DND-41 (cell line): ENCODE data around the gene VWCE.

ENCODE experiments used
- EZH2 ChIP-seq: IDR thresholded peaks from 3 replicates; pipeline ENCODE4 v1.6.1; 2012; ENCODE audit warnings: borderline replicate concordance, low read depth, mild to moderate bottlenecking, moderate library complexity, low read length, inconsistent platforms; ENCODE audit not compliant: severe bottlenecking
- TF ChIP-seq, protein P1 (sequence below): IDR thresholded peaks from 2 replicates; pipeline ENCODE4 v1.5.1; 2012; ENCODE audit warnings: borderline replicate concordance, low read length, moderate library complexity, mild to moderate bottlenecking; ENCODE audit not compliant: poor library complexity, severe bottlenecking; ENCODE audit errors: extremely low read depth

GRCh38 chr11:61297341-61297740 is 2.2 kb upstream of the VWCE start:
- TF ChIP-seq, protein P1, sequence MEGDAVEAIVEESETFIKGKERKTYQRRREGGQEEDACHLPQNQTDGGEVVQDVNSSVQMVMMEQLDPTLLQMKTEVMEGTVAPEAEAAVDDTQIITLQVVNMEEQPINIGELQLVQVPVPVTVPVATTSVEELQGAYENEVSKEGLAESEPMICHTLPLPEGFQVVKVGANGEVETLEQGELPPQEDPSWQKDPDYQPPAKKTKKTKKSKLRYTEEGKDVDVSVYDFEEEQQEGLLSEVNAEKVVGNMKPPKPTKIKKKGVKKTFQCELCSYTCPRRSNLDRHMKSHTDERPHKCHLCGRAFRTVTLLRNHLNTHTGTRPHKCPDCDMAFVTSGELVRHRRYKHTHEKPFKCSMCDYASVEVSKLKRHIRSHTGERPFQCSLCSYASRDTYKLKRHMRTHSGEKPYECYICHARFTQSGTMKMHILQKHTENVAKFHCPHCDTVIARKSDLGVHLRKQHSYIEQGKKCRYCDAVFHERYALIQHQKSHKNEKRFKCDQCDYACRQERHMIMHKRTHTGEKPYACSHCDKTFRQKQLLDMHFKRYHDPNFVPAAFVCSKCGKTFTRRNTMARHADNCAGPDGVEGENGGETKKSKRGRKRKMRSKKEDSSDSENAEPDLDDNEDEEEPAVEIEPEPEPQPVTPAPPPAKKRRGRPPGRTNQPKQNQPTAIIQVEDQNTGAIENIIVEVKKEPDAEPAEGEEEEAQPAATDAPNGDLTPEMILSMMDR, result no peak
- TF ChIP-seq EZH2, result no peak
